ENCODE data around the gene PLK5.
"Not testable (repeated sequence)": the region's sequence is repeated elsewhere in the genome, so short reads cannot be mapped to it uniquely, and the experiment has no call there.

The PLK5 gene

DNA sequence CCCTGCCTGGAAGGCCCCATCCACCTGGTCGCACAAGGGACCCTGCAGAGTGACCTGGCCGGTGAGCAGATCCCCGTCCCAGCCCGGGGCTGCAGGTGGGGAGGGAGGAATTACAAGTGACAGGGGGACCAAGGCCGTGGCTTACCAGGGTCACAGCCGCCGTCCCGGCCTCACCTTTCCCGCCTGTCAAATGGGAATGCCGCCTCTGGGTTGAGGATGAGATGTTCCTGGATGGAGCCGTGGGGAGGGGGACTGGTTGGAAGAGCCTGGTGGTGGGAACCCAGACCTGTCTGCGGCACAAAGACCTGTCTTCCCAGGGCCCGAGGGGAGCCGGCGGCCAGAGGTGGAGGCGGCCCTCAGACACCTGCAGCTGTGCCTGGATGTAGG lies 5.5 kb downstream of the PLK5 start:
- H3K4me3 ChIP-seq (ENCODE audit: low read depth, low read length) = no peak overlapping the region
- TF ChIP-seq CTCF (IDR thresholded peaks at IDR 0.05; ENCODE audit: low read depth, low read length, missing control alignments) = no peak
- DNase-seq (ENCODE audit: low read depth) = no peak

DNA sequence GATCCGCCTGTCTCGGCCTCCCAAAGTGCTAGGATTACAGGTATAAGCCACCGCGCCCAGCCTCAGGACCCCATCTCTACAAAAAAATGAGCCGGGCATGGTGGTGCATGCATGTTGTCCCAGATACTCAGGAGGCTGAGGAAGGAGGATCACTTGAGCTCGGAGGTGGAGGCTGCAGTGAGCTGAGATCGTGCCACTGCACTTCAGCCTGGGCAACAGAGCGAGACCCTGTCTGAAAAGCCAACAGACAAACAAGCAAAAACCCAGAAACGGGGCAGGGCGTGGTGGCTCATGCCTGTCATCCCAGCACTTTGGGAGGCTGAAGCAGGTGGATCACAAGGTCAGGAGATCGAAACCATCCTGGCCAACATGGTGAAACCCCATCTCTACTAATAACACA lies 7.0 kb downstream of the PLK5 start:
- H3K4me3 ChIP-seq (ENCODE audit: low read depth, low read length); DNase-seq (ENCODE audit: low read depth): not testable (repeated sequence)

DNA sequence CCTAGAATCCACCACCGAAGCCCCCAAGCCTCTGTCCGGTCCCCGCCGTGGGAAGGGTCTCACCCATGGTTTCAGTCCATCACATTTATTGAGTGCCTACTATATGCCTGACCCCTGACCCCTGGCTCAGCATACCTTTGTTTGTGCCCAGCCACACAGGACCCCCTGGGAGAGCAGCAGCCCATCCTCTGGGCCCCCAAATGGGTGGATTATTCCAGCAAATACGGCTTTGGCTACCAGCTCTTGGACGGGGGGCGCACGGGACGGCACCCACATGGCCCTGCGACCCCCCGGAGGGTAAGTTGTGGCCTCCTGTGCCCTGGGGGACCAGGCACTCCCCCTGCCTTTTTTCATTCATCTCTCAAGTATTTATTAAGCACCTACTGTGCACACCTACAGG lies 7.7 kb downstream of the PLK5 start:
- H3K4me3 ChIP-seq (ENCODE audit: low read depth, low read length) = no peak overlapping the region
- no peak for DNase-seq (ENCODE audit: low read depth)
- no peak for TF ChIP-seq CTCF (IDR thresholded peaks at IDR 0.05; ENCODE audit: low read depth, low read length, missing control alignments)

GRCh38 chr19:1532003-1532402 lies 8.1 kb downstream of the PLK5 start:
- no peak for DNase-seq (ENCODE audit: low read depth)
- no peak overlapping the region for H3K4me3 ChIP-seq (ENCODE audit: low read depth, low read length)
- no peak for TF ChIP-seq CTCF (IDR thresholded peaks at IDR 0.05; ENCODE audit: low read depth, low read length, missing control alignments)

- TF ChIP-seq CTCF (IDR thresholded peaks at IDR 0.05; ENCODE audit: low read depth, low read length, missing control alignments) = no peak
- DNase-seq (ENCODE audit: low read depth) = no peak
Measured at GRCh38 chr19:1533510-1534150, 9.8 kb downstream of the PLK5 start.

DNA sequence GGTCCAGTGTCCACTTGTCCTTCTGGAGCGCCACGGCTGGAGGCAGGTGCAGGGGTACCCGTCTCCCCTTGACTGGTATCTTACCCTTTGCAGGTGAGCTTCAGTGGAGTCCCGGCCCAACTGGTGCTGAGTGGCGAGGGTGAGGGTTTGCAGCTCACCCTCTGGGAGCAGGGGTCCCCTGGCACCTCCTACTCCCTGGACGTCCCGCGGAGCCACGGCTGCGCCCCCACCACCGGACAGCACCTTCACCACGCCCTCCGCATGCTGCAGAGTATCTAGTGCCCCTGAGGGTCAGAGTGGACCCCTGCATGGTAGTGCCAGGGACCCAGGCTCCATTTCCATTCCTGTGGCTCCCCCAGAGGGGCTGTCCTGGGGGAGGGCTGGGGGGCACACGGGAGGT lies 11.1 kb downstream of the PLK5 start:
- no peak for TF ChIP-seq CTCF (IDR thresholded peaks at IDR 0.05; ENCODE audit: low read depth, low read length, missing control alignments)
- H3K4me3 ChIP-seq (ENCODE audit: low read depth, low read length) = no peak overlapping the region
- DNase-seq (ENCODE audit: low read depth) = no peak

More at GRCh38 chr19:1533510-1534150, 9.8 kb downstream of the PLK5 start:
- H3K4me3 ChIP-seq (ENCODE audit: low read depth, low read length) = no peak overlapping the region

- DNase-seq (ENCODE audit: low read depth); H3K4me3 ChIP-seq (ENCODE audit: low read depth, low read length): not testable (repeated sequence)
Measured at GRCh38 chr19:1535699-1536098, 11.8 kb downstream of the PLK5 start.

GRCh38 chr19:1538978-1539377 lies 15.1 kb downstream of the PLK5 start:
- H3K4me3 ChIP-seq (ENCODE audit: low read depth, low read length) = no peak overlapping the region
- no peak for TF ChIP-seq CTCF (IDR thresholded peaks at IDR 0.05; ENCODE audit: low read depth, low read length, missing control alignments)
- no peak for DNase-seq (ENCODE audit: low read depth)

DNA sequence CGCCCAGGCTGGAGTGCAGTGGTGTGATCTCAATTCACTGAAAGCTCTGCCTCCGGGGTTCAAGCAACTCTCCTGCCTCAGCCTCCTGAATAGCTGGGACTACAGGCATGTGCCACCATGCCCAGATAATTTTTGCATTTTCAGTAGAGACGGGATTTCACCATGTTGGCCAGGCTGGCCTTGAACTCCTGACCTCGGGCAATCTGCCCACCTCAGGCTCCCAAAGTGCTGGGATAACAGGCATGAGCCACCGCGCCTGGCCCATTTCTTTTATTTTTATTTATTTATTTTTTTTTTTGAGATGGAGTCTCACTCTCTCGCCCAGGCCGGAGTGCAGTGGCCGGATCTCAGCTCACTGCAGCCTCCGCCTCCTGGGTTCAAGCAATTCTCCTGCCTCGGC lies 15.9 kb downstream of the PLK5 start:
- DNase-seq (ENCODE audit: low read depth); H3K4me3 ChIP-seq (ENCODE audit: low read depth, low read length): not testable (repeated sequence)

Measured in GM12864 (cell line).